ENCODE measurements around the gene PCARE.

PCARE gene

GRCh38 chr2:29070526-29070925 lies 3.8 kb downstream of the PCARE start (continued):
- no peak for TF ChIP-seq KLF1 (tag by site-specific recombination; IDR thresholded peaks at IDR 0.05)
- TF ChIP-seq ZBTB7A (tag by site-specific recombination; IDR thresholded peaks at IDR 0.05; ENCODE audit: low read depth), result no peak
- TF ChIP-seq ZNF398 (tag by site-specific recombination; IDR thresholded peaks at IDR 0.05), result no peak
- no peak for TF ChIP-seq ZNF214 (tag by site-specific recombination; IDR thresholded peaks at IDR 0.05; ENCODE audit: borderline replicate concordance)
- TF ChIP-seq ZNF146 (tag by site-specific recombination; IDR thresholded peaks at IDR 0.05), result no peak
- no peak for TF ChIP-seq ZNF133 (tag by site-specific recombination; IDR thresholded peaks at IDR 0.05)
- no peak for TF ChIP-seq ZNF138 (tag by site-specific recombination; IDR thresholded peaks at IDR 0.05; ENCODE audit: borderline replicate concordance)
- no peak for TF ChIP-seq ZBTB11 (tag by site-specific recombination; conservative IDR thresholded peaks at IDR 0.05; ENCODE audit: low read depth)
- no peak for TF ChIP-seq ZNF140 (tag by site-specific recombination; IDR thresholded peaks at IDR 0.05)
- no peak for TF ChIP-seq ZNF341 (tag by site-specific recombination; IDR thresholded peaks at IDR 0.05; ENCODE audit: low read depth)

DNA sequence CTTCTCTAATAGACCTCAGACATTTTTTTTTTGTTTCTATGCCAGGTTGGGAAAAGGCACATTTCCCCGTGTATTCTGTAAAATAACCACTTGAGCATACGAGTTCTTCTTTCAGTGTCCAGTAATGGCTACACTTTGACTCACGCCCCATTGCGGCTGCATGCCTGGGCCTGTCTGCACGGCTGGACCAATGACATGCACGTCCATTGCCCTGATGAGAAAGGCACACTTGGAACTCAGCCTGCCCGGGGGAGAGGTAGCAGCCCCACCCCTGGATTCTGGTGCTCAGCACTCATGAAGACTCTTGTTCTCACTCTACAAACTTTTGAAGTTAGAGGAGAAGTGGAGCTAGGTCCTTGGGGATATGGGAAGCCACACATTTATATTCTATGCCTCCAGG lies 5.8 kb downstream of the PCARE start:
- TF ChIP-seq TRIM28 (IDR thresholded peaks at IDR 0.05; ENCODE audit: borderline replicate concordance, low read length) (peak; percentile 28; the same call in 1 of the 2 replicates), ZSCAN23 (tag by site-specific recombination; IDR thresholded peaks at IDR 0.05) (no peak)
- Histone ChIP-seq H3K4me1 (ENCODE audit: control insufficient read depth, insufficient read depth, low read length) (0 out of 2 replicates have a peak, but pooled peaks cover 3% of the 10 kb centered on the region), H3K4me3 (ENCODE audit: low read depth, low read length) (no peak overlapping the region), H3K27ac (ENCODE audit: extremely low read depth, low read depth, low read length) (no peak overlapping the region), H3K9me3 (ENCODE audit: control insufficient read depth, insufficient read depth, low read depth, low read length) (no peaks in the 10 kb centered on the region), H3K36me3 (ENCODE audit: control insufficient read depth in 2 of 2, insufficient read depth in 1 of 2, low read length in 2 of 2) (no peaks in the 10 kb centered on the region)
- ChIA-PET POLR2A (interaction anchor here (1.1 kb wide), 1 partner anchor 75 kb away, joined by 4 read pairs; no protein-coding TSS in a partner anchor), CTCF (interaction anchor here (0.5 kb wide), 1 partner anchor 110 kb away, joined by 3 read pairs; no protein-coding TSS in a partner anchor)

DNA sequence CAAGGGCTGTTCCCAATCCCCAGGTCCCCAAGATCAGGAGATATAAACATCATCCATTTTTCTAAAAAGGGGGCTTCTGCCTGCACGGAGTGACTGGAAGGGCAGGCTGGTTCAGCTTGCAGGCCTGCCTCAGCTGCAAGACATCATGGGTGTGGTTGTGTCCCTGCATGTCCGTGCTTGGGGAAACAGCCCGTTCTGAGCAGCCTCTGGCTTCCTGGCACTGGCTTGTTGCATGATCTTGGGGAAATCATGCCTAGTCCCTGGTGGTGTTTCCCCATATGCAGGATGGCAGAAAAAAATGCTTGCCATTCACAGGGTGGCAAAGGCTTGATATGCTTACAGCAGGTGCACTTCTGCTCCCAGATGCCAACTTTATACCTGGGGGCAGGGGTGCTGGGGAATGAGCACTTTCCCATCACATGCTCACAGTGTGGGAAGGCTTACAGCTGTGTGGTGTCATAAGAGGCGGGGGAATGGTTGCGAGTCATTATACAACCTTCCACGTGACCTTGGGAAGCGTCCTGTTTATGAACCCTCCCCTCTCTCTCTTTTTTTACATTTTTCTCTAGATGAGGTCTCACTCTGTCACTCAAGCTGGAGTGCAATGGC lies 7.2 kb downstream of the PCARE start:
- ChIA-PET POLR2A (interaction anchor here (1.0 to 1.1 kb wide), 2 partner anchors 34 to 74 kb away, joined by 3 to 4 read pairs; no protein-coding TSS in a partner anchor), CTCF (interaction anchor here (0.9 kb wide), 1 partner anchor 11 kb away, joined by 3 read pairs; no protein-coding TSS in a partner anchor)
- H3K27ac ChIP-seq (ENCODE audit: extremely low read depth, low read depth, low read length), result no peak overlapping the region
- no peaks in the 10 kb centered on the region for H3K9me3 ChIP-seq (ENCODE audit: control insufficient read depth, insufficient read depth, low read depth, low read length)
- no peaks in the 10 kb centered on the region for H3K36me3 ChIP-seq (ENCODE audit: control insufficient read depth in 2 of 2, insufficient read depth in 1 of 2, low read length in 2 of 2)
- H3K4me1 ChIP-seq (ENCODE audit: control insufficient read depth, insufficient read depth, low read length), result 0 out of 2 replicates have a peak, but pooled peaks cover 3% of the 10 kb centered on the region
- no peak overlapping the region for H3K4me3 ChIP-seq (ENCODE audit: low read depth, low read length)
- TF ChIP-seq ZNF433 (tag by site-specific recombination; IDR thresholded peaks at IDR 0.05; ENCODE audit: low read depth) (no peak), ZNF560 (tag by site-specific recombination; IDR thresholded peaks at IDR 0.05; ENCODE audit: borderline replicate concordance) (no peak), ZNF529 (tag by site-specific recombination; IDR thresholded peaks at IDR 0.05; ENCODE audit: insufficient replicate concordance) (no peak), ZNF792 (tag by site-specific recombination; IDR thresholded peaks at IDR 0.05) (no peak), ZNF146 (tag by site-specific recombination; IDR thresholded peaks at IDR 0.05) (no peak), ZBTB21 (tag by site-specific recombination; IDR thresholded peaks at IDR 0.05) (no peak), ZBTB49 (tag by site-specific recombination; IDR thresholded peaks at IDR 0.05; ENCODE audit: low read depth) (no peak), ZNF596 (tag by site-specific recombination; IDR thresholded peaks at IDR 0.05) (no peak), ZNF610 (tag by site-specific recombination; IDR thresholded peaks at IDR 0.05; ENCODE audit: borderline replicate concordance) (no peak), GLI4 (tag by site-specific recombination; IDR thresholded peaks at IDR 0.05) (no peak), KLF7 (tag by site-specific recombination; IDR thresholded peaks at IDR 0.05; ENCODE audit: borderline replicate concordance) (no peak), ZNF2 (tag by site-specific recombination; IDR thresholded peaks at IDR 0.05) (no peak)
- TF ChIP-seq, protein P1, sequence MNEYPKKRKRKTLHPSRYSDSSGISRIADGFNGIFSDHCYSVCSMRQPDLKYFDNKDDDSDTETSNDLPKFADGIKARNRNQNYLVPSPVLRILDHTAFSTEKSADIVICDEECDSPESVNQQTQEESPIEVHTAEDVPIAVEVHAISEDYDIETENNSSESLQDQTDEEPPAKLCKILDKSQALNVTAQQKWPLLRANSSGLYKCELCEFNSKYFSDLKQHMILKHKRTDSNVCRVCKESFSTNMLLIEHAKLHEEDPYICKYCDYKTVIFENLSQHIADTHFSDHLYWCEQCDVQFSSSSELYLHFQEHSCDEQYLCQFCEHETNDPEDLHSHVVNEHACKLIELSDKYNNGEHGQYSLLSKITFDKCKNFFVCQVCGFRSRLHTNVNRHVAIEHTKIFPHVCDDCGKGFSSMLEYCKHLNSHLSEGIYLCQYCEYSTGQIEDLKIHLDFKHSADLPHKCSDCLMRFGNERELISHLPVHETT (tag by site-specific recombination; IDR thresholded peaks at IDR 0.05), result no peak

All from HEK293 (cell line).